ENCODE data around the gene NOP10. TPM values are rescaled to one million over a fixed set of nuclear protein-coding genes. Genes with fewer than 3 reads are reported as not detected.
"Not testable (repeated sequence)": the region's sequence is repeated elsewhere in the genome, so short reads cannot be mapped to it uniquely, and the experiment has no call there.

Gene NOP10
- total and polyA plus RNA-seq, 2 donors from 2014 or later, result 92.9 to 383 TPM

GRCh38 chr15:34376856-34377255, 33.9 kb upstream of the NOP10 start:
- no peak for TF ChIP-seq CTCF (IDR thresholded peaks at IDR 0.05; ENCODE audit: borderline replicate concordance, extremely low read depth, insufficient read depth)
- Histone ChIP-seq H3K36me3 (ENCODE audit: control insufficient read depth in 2 of 3, insufficient read depth in 3 of 3, low read length in 3 of 3) (no peaks in the 10 kb centered on the region), H3K9ac (ENCODE audit: low read length in 3 of 3) (no peak overlapping the region), H3K27me3 (ENCODE audit: control insufficient read depth, insufficient read depth, low read length) (no peaks in the 10 kb centered on the region), H3K4me1 (ENCODE audit: control insufficient read depth in 2 of 3, insufficient read depth in 2 of 3, low read depth in 1 of 3, low read length in 3 of 3) (no peaks in the 10 kb centered on the region), H3K9me3 (ENCODE audit: control insufficient read depth in 2 of 3, insufficient read depth in 1 of 3, low read length in 3 of 3) (no peaks in the 10 kb centered on the region), H3K4me3 (ENCODE audit: low read length in 3 of 3) (no peak overlapping the region), H3K27ac (ENCODE audit: low read depth in 2 of 2, low read length in 2 of 2) (no peak overlapping the region)
- DNase-seq (no peak), FAIRE-seq (no peak)
- intact Hi-C loops (cut with DNase I), result no loop called here

DNA sequence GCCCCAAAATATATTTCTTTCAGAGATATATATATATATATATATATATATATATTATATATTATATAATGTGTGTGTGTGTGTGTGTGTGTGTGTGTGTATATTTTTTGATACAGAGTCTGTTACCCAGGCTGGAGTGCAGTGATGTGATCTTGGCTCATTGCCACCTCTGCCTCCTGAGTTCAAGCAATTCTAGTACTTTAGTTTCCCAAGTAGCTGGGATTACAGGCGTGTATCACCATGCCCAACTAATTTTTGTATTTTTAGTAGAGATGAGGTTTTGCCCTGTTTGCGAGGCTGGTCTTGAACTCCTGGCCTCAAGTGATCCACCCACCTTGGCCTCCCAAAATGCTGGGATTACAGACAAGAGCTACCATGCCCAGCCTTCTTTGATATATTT, 32.6 kb upstream of the NOP10 start:
- H3K9ac ChIP-seq (ENCODE audit: low read length in 3 of 3); H3K36me3 ChIP-seq (ENCODE audit: control insufficient read depth in 2 of 3, insufficient read depth in 3 of 3, low read length in 3 of 3); H3K4me3 ChIP-seq (ENCODE audit: low read length in 3 of 3); FAIRE-seq; H3K9me3 ChIP-seq (ENCODE audit: control insufficient read depth in 2 of 3, insufficient read depth in 1 of 3, low read length in 3 of 3); intact Hi-C loops (cut with DNase I); H3K27ac ChIP-seq (ENCODE audit: low read depth in 2 of 2, low read length in 2 of 2); DNase-seq; H3K27me3 ChIP-seq (ENCODE audit: control insufficient read depth, insufficient read depth, low read length); H3K4me1 ChIP-seq (ENCODE audit: control insufficient read depth in 2 of 3, insufficient read depth in 2 of 3, low read depth in 1 of 3, low read length in 3 of 3): not testable (repeated sequence)

DNA sequence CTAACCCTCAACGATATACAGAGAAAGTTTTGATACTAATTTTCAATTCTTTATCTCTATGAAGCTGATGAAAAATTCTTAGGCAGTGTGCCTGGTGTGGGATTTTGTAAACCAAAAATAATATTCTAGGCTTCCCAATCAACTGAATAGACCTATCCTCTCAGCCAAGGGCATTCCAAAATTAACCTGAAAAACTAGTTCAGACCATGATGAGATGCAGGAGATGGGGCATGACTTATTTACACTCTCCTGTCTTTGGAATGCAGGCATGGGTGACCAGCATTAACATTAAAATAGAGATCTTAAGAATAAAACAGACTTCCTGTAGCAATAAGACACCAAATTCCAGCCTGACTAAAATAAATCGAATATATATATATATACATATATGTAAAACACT, 31.9 kb upstream of the NOP10 start:
- H3K9ac ChIP-seq (ENCODE audit: low read length in 3 of 3), result no peak overlapping the region
- no peaks in the 10 kb centered on the region for H3K9me3 ChIP-seq (ENCODE audit: control insufficient read depth in 2 of 3, insufficient read depth in 1 of 3, low read length in 3 of 3)
- H3K27me3 ChIP-seq (ENCODE audit: control insufficient read depth, insufficient read depth, low read length), result no peaks in the 10 kb centered on the region
- no peak overlapping the region for H3K4me3 ChIP-seq (ENCODE audit: low read length in 3 of 3)
- TF ChIP-seq CTCF (IDR thresholded peaks at IDR 0.05; ENCODE audit: borderline replicate concordance, extremely low read depth, insufficient read depth), result no peak
- intact Hi-C loops (cut with DNase I), result no loop called here
- H3K27ac ChIP-seq (ENCODE audit: low read depth in 2 of 2, low read length in 2 of 2), result no peak overlapping the region
- H3K4me1 ChIP-seq (ENCODE audit: control insufficient read depth in 2 of 3, insufficient read depth in 2 of 3, low read depth in 1 of 3, low read length in 3 of 3), result no peaks in the 10 kb centered on the region
- FAIRE-seq, result no peak
- no peaks in the 10 kb centered on the region for H3K36me3 ChIP-seq (ENCODE audit: control insufficient read depth in 2 of 3, insufficient read depth in 3 of 3, low read length in 3 of 3)
- DNase-seq, result no peak

DNA sequence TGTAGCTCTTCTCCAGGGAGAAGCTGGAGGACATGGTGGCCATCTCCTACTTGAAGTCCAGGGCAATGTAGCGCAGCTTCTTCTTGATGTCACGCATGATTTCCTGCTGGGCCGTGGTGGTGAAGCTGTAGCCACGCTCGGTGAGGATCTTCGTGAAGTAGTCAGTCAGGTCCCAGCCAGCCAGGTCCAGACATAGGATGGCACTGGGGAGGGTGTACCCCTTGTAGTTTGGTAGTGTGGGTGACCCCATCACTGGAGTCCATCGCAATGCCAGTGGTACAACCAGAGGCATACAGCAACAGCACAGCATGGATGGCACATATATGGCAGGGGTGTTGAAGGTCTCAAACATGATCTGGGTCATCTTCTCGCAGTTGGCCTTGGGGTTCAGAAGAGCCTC, 31.0 kb upstream of the NOP10 start:
- Histone ChIP-seq H3K27ac (ENCODE audit: low read depth in 2 of 2, low read length in 2 of 2) (no peak overlapping the region), H3K4me3 (ENCODE audit: low read length in 3 of 3) (no peak overlapping the region), H3K9ac (ENCODE audit: low read length in 3 of 3) (no peak overlapping the region), H3K4me1 (ENCODE audit: control insufficient read depth in 2 of 3, insufficient read depth in 2 of 3, low read depth in 1 of 3, low read length in 3 of 3) (no peaks in the 10 kb centered on the region), H3K36me3 (ENCODE audit: control insufficient read depth in 2 of 3, insufficient read depth in 3 of 3, low read length in 3 of 3) (no peaks in the 10 kb centered on the region), H3K27me3 (ENCODE audit: control insufficient read depth, insufficient read depth, low read length) (no peaks in the 10 kb centered on the region), H3K9me3 (ENCODE audit: control insufficient read depth in 2 of 3, insufficient read depth in 1 of 3, low read length in 3 of 3) (no peaks in the 10 kb centered on the region)
- intact Hi-C loops (cut with DNase I), result no loop called here
- FAIRE-seq (no peak), DNase-seq (no peak)
- TF ChIP-seq CTCF (IDR thresholded peaks at IDR 0.05; ENCODE audit: borderline replicate concordance, extremely low read depth, insufficient read depth), result no peak
